Measurements from ENCODE around the gene LNX1.
"Not testable (repeated sequence)": the region's sequence is repeated elsewhere in the genome, so short reads cannot be mapped to it uniquely, and the experiment has no call there.

The LNX1 gene

GRCh38 chr4:53421791-53422190 is 169.5 kb downstream of the LNX1 start:
- no peak for TF ChIP-seq CTCF (IDR thresholded peaks at IDR 0.05; ENCODE audit: low read depth, low read length)
- no peak for DNase-seq (ENCODE audit: extremely low read depth, low read depth)

- DNase-seq (ENCODE audit: extremely low read depth, low read depth) = no peak
- no peak for TF ChIP-seq CTCF (IDR thresholded peaks at IDR 0.05; ENCODE audit: low read depth, low read length)
Measured at GRCh38 chr4:53419208-53419607, 172.1 kb downstream of the LNX1 start.

- not testable (repeated sequence) for DNase-seq (ENCODE audit: extremely low read depth, low read depth)
Measured at GRCh38 chr4:53409479-53409878, 181.8 kb downstream of the LNX1 start.

All from AG09319 (cell line).